Spleen (tissue), 11 donors: Measurements from ENCODE around the gene MEX3B. TPM values are rescaled to one million over a fixed set of nuclear protein-coding genes. Genes with fewer than 3 reads are reported as not detected.
A peak's percentile ranks its signal among the peaks of the same experiment; 100 is the strongest.

Source experiments
- DNase-seq: peaks from one replicate; pipeline ENCODE4 v3.0.0-alpha.2; 2020
- H3K27ac ChIP-seq, 8 donors: fragments of 200-600 bp; sonication (generic) in 7 of 8; 1 replicate in 4 of 8; 2 replicates in 4 of 8; pipeline versions ENCODE4 v1.5.0 to v1.8.0; 2016 to 2021; ENCODE audit warnings: inconsistent platforms in 4 of 8, mild to moderate bottlenecking in 4 of 8, moderate library complexity in 1 of 8
- H3K27me3 ChIP-seq, 7 donors: fragments of 200-600 bp; sonication (generic) in 6 of 7; replicated peaks in 1 of 7; 1 replicate in 4 of 7; 2 replicates in 3 of 7; pipeline versions ENCODE4 v1.5.0 to v1.8.0; 2016 to 2021; ENCODE audit warnings: inconsistent platforms in 3 of 7, mild to moderate bottlenecking in 1 of 7
- H3K36me3 ChIP-seq, 6 donors: fragments of 200-600 bp; sonication (generic) in 5 of 6; 1 replicate in 4 of 6; 2 replicates in 2 of 6; pipeline versions ENCODE4 v1.5.0 to v1.8.0; 2016 to 2021; ENCODE audit warnings: inconsistent platforms in 2 of 6
- H3K4me1 ChIP-seq, 6 donors: fragments of 200-600 bp; sonication (generic) in 5 of 6; 1 replicate in 3 of 6; 2 replicates in 3 of 6; pipeline versions ENCODE4 v1.5.0 to v1.8.0; 2016 to 2021; ENCODE audit warnings: inconsistent platforms in 3 of 6
- H3K4me3 ChIP-seq, 8 donors: fragments of 200-600 bp; sonication (generic) in 7 of 8; 1 replicate in 4 of 8; 2 replicates in 4 of 8; pipeline versions ENCODE4 v1.5.0 to v1.8.0; 2016 to 2021; ENCODE audit warnings: inconsistent platforms in 4 of 8, mild to moderate bottlenecking in 4 of 8, moderate library complexity in 2 of 8
- H3K9me3 ChIP-seq, 8 donors: fragments of 200-600 bp; sonication (generic) in 7 of 8; 1 replicate in 4 of 8; 2 replicates in 4 of 8; pipeline versions ENCODE4 v1.5.0 to v1.8.0; 2016 to 2021; ENCODE audit warnings: inconsistent platforms in 4 of 8
- POLR2A ChIP-seq, 3 donors: fragments of 450-650 bp; IDR thresholded peaks; one replicate each; pipeline ENCODE4 v1.5.1; 2017; ENCODE audit warnings: antibody characterized with exemption in 3 of 3, mild to moderate bottlenecking in 1 of 3
- POLR2AphosphoS5 ChIP-seq, 3 donors: sonication (generic); formaldehyde crosslinking; IDR thresholded peaks; one replicate each; pipeline ENCODE4 v1.5.1; 2017; ENCODE audit warnings: antibody characterized with exemption in 3 of 3
- WGBS, 5 donors: extraction: QIAGEN DNeasy Blood & Tissue Kit in 3 of 5; methylation state at CpG; one replicate each; pipeline versions ENCODE4 v1.1.5 to v1.1.7; 2013 to 2018; 5-methylcytosine and 5-hydroxymethylcytosine counted together
- intact Hi-C: fragments of 100-400 bp; cut with DNase I; formaldehyde crosslinking; loops from one replicate; pipeline ENCODE4 v1.15.0; 2023; ENCODE audit warnings: low total_unique reads
- polyA plus RNA-seq, 3 donors: library from polyadenylated mRNA; stranded (reverse); fragments of 200-250 nt; gene quantifications; one replicate each; pipeline ENCODE4 v1.2.1, GENCODE V29; 2013
- total RNA-seq, 7 donors: library from RNA; depleted of rRNA in 3 of 7; stranded (reverse); fragments of >200 nt in 3 of 7; fragmentation: NEBNext Ultra II Directional in 4 of 7; extraction: Animal tissue kit (Norgen Biotek cat#: 25700) in 4 of 7; gene quantifications; one replicate each; pipeline versions ENCODE4 v1.1.0 to v1.2.1, GENCODE V29; 2016 to 2021
- TF ChIP-seq, protein P1 (sequence below), 11 experiments: fragments of 200-600 bp in 7 of 11; fragments of 450-650 bp in 4 of 11; sonication (generic) in 4 of 11; IDR thresholded peaks in 8 of 11; conservative IDR thresholded peaks in 3 of 11; 1 replicate in 7 of 11; 2 replicates in 4 of 11; pipeline versions ENCODE4 v1.4.0 to v1.8.0; 2016 to 2021; ENCODE audit warnings: antibody characterized with exemption in 11 of 11, inconsistent platforms in 4 of 11, mild to moderate bottlenecking in 1 of 11
- donor health status: healthy with polysubstance abuse.
- donor health status: DM: no; HTN: no; CAD: no; lungs with moderate emphysema.
- donor health status: DM: no; HTN: no; CAD: no.
- donor health status: Bipolar disorder and iron deficiency.
- donor health status: healthy.
- donor health status: DM: no; HTN: no; CAD: no.
- donor health status: DM: yes; HTN: yes; CAD: no.

MEX3B gene
- total and polyA plus RNA-seq, 10 donors: 0.95 to 2.1 (median 1.3) TPM

DNA sequence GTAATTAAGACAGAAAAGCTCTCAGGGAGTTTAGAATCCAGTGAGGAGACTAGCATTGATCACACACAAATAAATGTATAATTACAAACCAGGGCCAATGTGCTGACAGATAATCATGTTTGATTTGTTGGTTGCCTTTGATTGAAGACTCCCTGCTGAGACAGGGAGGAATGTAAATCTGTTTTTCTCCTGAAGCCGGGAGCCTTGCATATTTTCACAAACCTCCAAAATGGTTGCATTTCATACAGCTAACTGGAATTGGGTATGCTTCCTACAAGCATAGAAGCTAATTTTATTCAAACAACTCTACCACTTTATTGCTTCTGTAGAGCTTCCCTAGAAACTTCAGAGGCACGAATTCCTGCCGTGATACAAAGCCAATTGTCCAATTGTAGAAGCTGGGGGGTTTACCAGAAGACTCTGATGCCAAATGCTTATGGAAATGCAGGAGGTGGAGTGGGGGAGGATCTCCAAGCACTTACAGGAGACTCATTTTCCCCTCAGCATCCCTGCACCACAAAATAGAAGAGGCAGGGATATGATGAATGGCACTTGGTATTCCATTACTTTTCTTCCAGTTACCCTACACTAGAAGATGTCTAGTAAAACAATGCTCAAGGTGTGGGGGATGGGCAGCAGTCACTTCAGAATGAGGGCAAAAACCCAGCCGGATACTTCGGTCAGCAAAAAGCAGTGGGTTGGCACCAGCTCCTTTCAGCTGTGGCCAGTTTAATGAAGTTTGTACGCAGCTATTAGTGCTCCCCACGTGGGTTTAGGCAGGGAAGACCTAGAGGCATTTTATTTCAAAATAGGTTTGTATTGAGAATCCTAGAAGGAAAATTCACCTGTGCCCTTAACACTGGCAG is 11.4 kb upstream of the MEX3B start:
- H3K27ac ChIP-seq: no peak overlapping the region
- no peak for DNase-seq
- intact Hi-C loops: no loop called here
- TF ChIP-seq POLR2A (IDR thresholded peaks at IDR 0.05): no peak
- TF ChIP-seq, protein P1, sequence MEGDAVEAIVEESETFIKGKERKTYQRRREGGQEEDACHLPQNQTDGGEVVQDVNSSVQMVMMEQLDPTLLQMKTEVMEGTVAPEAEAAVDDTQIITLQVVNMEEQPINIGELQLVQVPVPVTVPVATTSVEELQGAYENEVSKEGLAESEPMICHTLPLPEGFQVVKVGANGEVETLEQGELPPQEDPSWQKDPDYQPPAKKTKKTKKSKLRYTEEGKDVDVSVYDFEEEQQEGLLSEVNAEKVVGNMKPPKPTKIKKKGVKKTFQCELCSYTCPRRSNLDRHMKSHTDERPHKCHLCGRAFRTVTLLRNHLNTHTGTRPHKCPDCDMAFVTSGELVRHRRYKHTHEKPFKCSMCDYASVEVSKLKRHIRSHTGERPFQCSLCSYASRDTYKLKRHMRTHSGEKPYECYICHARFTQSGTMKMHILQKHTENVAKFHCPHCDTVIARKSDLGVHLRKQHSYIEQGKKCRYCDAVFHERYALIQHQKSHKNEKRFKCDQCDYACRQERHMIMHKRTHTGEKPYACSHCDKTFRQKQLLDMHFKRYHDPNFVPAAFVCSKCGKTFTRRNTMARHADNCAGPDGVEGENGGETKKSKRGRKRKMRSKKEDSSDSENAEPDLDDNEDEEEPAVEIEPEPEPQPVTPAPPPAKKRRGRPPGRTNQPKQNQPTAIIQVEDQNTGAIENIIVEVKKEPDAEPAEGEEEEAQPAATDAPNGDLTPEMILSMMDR (IDR thresholded peaks at IDR 0.05 in 8 of 11, conservative IDR thresholded peaks at IDR 0.05 in 3 of 11): no peak
- no peak for TF ChIP-seq POLR2AphosphoS5 (IDR thresholded peaks at IDR 0.05)
- H3K4me3 ChIP-seq: no peak overlapping the region
- no peaks in the 10 kb centered on the region for H3K36me3 ChIP-seq
- WGBS, 5 donors: 36 to 45% (median 42%) methylated on average over 7 of the region's 7 CpGs
- no peaks in the 10 kb centered on the region for H3K4me1 ChIP-seq
- peaks cover 0 to 82% (median 26%) of the 10 kb centered on the region in 7 donors for H3K27me3 ChIP-seq
- no peaks in the 10 kb centered on the region for H3K9me3 ChIP-seq

DNA sequence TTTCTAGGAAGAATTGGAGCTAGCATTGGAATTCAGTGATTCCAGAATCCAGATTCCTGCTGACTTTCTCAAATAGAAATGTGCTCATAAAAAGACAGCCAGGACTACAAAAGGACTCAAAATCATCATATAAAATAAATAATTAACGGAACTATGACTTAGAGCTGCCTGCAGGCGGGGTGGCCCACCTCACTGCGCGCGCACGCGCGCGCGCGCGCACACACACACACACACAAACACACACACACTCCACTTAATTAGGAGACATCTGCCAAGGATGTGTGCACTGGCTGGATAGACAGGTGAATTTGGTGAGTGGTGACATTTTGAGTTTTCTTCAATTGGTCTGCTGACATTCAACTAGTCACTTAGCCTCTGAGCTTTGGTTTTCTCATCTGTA is 6.9 kb upstream of the MEX3B start:
- Histone ChIP-seq H3K4me1 (peaks cover under 1 to 5% (median 3%) of the 10 kb centered on the region in 6 donors), H3K36me3 (no peaks in the 10 kb centered on the region), H3K9me3 (no peaks in the 10 kb centered on the region), H3K27ac (no peak overlapping the region), H3K4me3 (no peak overlapping the region), H3K27me3 (peaks cover 0 to 47% (median 7%) of the 10 kb centered on the region in 7 donors)
- intact Hi-C loops: no loop called here
- TF ChIP-seq POLR2AphosphoS5 (IDR thresholded peaks at IDR 0.05) (no peak), POLR2A (IDR thresholded peaks at IDR 0.05) (no peak)
- TF ChIP-seq, protein P1 (IDR thresholded peaks at IDR 0.05 in 8 of 11, conservative IDR thresholded peaks at IDR 0.05 in 3 of 11): no peak
- 93 to 98% (median 95%) methylated on average over 12 of the region's 12 CpGs for WGBS, 5 donors
- no peak for DNase-seq

DNA sequence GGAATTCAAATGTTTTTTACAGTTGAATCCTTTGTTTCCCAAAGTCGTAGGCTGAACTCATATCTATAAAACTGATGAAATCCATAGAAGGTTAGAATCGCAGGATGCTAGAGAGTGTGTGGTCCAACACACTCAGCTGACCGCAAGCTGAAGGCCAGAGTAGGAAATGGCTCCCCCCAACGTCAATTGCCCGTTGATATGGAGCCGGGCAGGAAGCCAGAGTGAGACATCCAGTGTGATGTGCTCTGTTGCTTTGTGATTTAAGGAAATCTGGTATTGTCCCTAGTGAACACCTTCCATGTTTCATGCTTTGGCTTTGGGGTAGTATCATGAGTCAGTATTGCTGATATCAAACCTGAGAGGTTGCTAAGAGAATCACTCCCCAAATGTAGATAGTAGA is 5.8 kb upstream of the MEX3B start:
- Histone ChIP-seq H3K4me1 (peaks cover 3 to 13% (median 9%) of the 10 kb centered on the region in 6 donors), H3K36me3 (no peaks in the 10 kb centered on the region), H3K27me3 (peaks cover 0 to 44% (median 7%) of the 10 kb centered on the region in 7 donors), H3K9me3 (no peaks in the 10 kb centered on the region), H3K27ac (no peak overlapping the region), H3K4me3 (no peak overlapping the region)
- intact Hi-C loops: no loop called here
- WGBS, 5 donors: 49 to 75% (median 57%) methylated on average over 6 of the region's 6 CpGs
- no peak for DNase-seq
- TF ChIP-seq POLR2A (IDR thresholded peaks at IDR 0.05) (no peak), POLR2AphosphoS5 (IDR thresholded peaks at IDR 0.05) (peak in 1 of 3 donors; percentile 22)
- TF ChIP-seq, protein P1 (IDR thresholded peaks at IDR 0.05 in 8 of 11, conservative IDR thresholded peaks at IDR 0.05 in 3 of 11): no peak

GRCh38 chr15:82048811-82049210 is 3.0 kb upstream of the MEX3B start:
- no peak for DNase-seq
- TF ChIP-seq, protein P1 (IDR thresholded peaks at IDR 0.05 in 8 of 11, conservative IDR thresholded peaks at IDR 0.05 in 3 of 11): no peak
- no peak for TF ChIP-seq POLR2A (IDR thresholded peaks at IDR 0.05)
- no peak for TF ChIP-seq POLR2AphosphoS5 (IDR thresholded peaks at IDR 0.05)
- H3K27me3 ChIP-seq: peaks cover 0 to 56% (median 18%) of the 10 kb centered on the region in 7 donors
- intact Hi-C loops: no loop called here
- WGBS, 5 donors: 95 to 96% (median 96%) methylated on average over 8 of the region's 8 CpGs
- no peak overlapping the region for H3K27ac ChIP-seq
- H3K4me1 ChIP-seq: peaks cover 5 to 41% (median 30%) of the 10 kb centered on the region in 6 donors
- no peaks in the 10 kb centered on the region for H3K9me3 ChIP-seq
- no peaks in the 10 kb centered on the region for H3K36me3 ChIP-seq
- no peak overlapping the region for H3K4me3 ChIP-seq
